A549 (cell line): ENCODE data around the gene ADAMTSL4. TPM values are rescaled to one million over a fixed set of nuclear protein-coding genes. Genes with fewer than 3 reads are reported as not detected.

Experiments used
- ATAC-seq, 2 experiments: fragments of 200-7000 bp in 1 of 2; fragments of >200 bp in 1 of 2; cut with Nextera tagmentation in 1 of 2; cut with Tn5 transposase in 1 of 2; 3 replicates each; pipeline versions ENCODE4 v1.8.0 to v1.9.1; 2018 to 2020; ENCODE audit warnings: mild to moderate bottlenecking in 1 of 2, moderate library complexity in 1 of 2
- CTCF ChIA-PET: fragments of 300-600 bp; sonication (Branson Sonifier 250); formaldehyde crosslinking; extraction: SDS; loops from one replicate; lab custom pipeline; 2021; ENCODE audit warnings: antibody characterized with exemption, inconsistent platforms; lab: Yijun Ruan, JAX
- POLR2A ChIA-PET: fragments of 350-600 bp; formaldehyde crosslinking; extraction: SDS; loops from one replicate; lab custom pipeline; 2021; ENCODE audit warnings: antibody characterized with exemption, inconsistent platforms; lab: Yijun Ruan, JAX
- DNase-seq, 2 experiments: peaks; one replicate each; pipeline versions ENCODE4 v3.0.0 to v3.0.0-alpha.2; 2011 to 2016; ENCODE audit warnings: low read depth in 1 of 2, low spot score in 1 of 2
- FAIRE-seq: peaks from 2 replicates; lab custom pipeline; 2011; peaks lifted over from hg19 to GRCh38; lab: Jason Lieb, UNC
- H3K27ac ChIP-seq, 2 experiments: fragments of >200 bp; sonication (Bioruptor Twin); formaldehyde crosslinking; 3 replicates each; pipeline ENCODE4 v1.5.1; 2016 to 2017
- H3K4me1 ChIP-seq: fragments of >200 bp; sonication (Bioruptor Twin); formaldehyde crosslinking; 3 replicates; pipeline ENCODE4 v1.6.1; 2016
- H3K4me2 ChIP-seq: fragments of >200 bp; sonication (Bioruptor Twin); formaldehyde crosslinking; 3 replicates; pipeline ENCODE4 v1.6.1; 2016
- H3K4me3 ChIP-seq: fragments of >200 bp; sonication (Bioruptor Twin); formaldehyde crosslinking; 3 replicates; pipeline ENCODE4 v1.5.1; 2016
- H3K9me3 ChIP-seq: fragments of >200 bp; sonication (Bioruptor Twin); formaldehyde crosslinking; 3 replicates; pipeline ENCODE4 v1.6.1; 2016
- CBX8 ChIP-seq: fragments of 200-600 bp; sonication (generic); IDR thresholded peaks from 2 replicates; pipeline ENCODE4 v1.6.1; 2016
- CHD2 ChIP-seq: fragments of 150-350 bp; IDR thresholded peaks from 2 replicates; pipeline ENCODE4 v1.6.1; 2014; ENCODE audit warnings: low read length; ENCODE audit not compliant: partially characterized antibody
- EHMT2 ChIP-seq: fragments of 200-600 bp; sonication (generic); IDR thresholded peaks from 2 replicates; pipeline ENCODE4 v1.6.1; 2016; ENCODE audit warnings: antibody characterized with exemption, low read depth, mild to moderate bottlenecking, moderate library complexity
- ESRRA ChIP-seq: fragments of 150-350 bp; IDR thresholded peaks from 2 replicates; pipeline ENCODE4 v1.6.1; 2014; ENCODE audit warnings: mild to moderate bottlenecking, low read length, borderline replicate concordance
- FOSL2 ChIP-seq, 2 experiments: fragments of 450-650 bp in 1 of 2; fragments of >200 bp in 1 of 2; sonication (Bioruptor Twin) in 1 of 2; formaldehyde crosslinking; IDR thresholded peaks; 2 replicates each; pipeline versions ENCODE4 v1.5.0 to v1.6.1; 2016 to 2020; ENCODE audit warnings: mild to moderate bottlenecking in 1 of 2, moderate library complexity in 1 of 2
- KDM1A ChIP-seq: fragments of 200-600 bp; sonication (generic); IDR thresholded peaks from 2 replicates; pipeline ENCODE4 v1.6.1; 2016; ENCODE audit warnings: low read depth, mild to moderate bottlenecking
- POLR2A ChIP-seq: IDR thresholded peaks from 2 replicates; pipeline ENCODE4 v1.6.1; 2012; ENCODE audit warnings: mild to moderate bottlenecking, low read length
- POLR2AphosphoS2 ChIP-seq: conservative IDR thresholded peaks from 2 replicates; pipeline ENCODE4 v1.6.1; 2012; ENCODE audit warnings: low read length, improper control_type of control experiment, inconsistent platforms
- RCOR1 ChIP-seq: fragments of 150-350 bp; IDR thresholded peaks from 2 replicates; pipeline ENCODE4 v1.6.1; 2014; ENCODE audit warnings: antibody characterized with exemption, low read length, low read depth
- RFX5 ChIP-seq: fragments of 450-650 bp; IDR thresholded peaks from 2 replicates; pipeline ENCODE4 v1.7.1; 2014; ENCODE audit warnings: antibody characterized with exemption, mild to moderate bottlenecking, moderate library complexity
- RNF2 ChIP-seq: fragments of 200-600 bp; sonication (generic); IDR thresholded peaks from 2 replicates; pipeline ENCODE4 v1.6.1; 2016; ENCODE audit warnings: low read depth, mild to moderate bottlenecking, antibody characterized with exemption, moderate library complexity, borderline replicate concordance
- TFCP2L1 ChIP-seq: fragments of 250-450 bp; sonication (Bioruptor Pico); IDR thresholded peaks from 2 replicates; pipeline ENCODE4 v1.5.0; 2021; ENCODE audit warnings: mild to moderate bottlenecking
- ZC3H11A ChIP-seq: fragments of 450-650 bp; IDR thresholded peaks from 2 replicates; pipeline ENCODE4 v1.6.1; 2014; ENCODE audit warnings: antibody characterized with exemption, mild to moderate bottlenecking
- ZFP36 ChIP-seq: fragments of 450-650 bp; IDR thresholded peaks from 2 replicates; pipeline ENCODE4 v1.6.1; 2014; ENCODE audit warnings: borderline replicate concordance; ENCODE audit not compliant: partially characterized antibody
- ZNF302 ChIP-seq: fragments of 250-450 bp; sonication (Bioruptor Pico); IDR thresholded peaks from 2 replicates; pipeline ENCODE4 v1.9.0; 2021; ENCODE audit warnings: inconsistent platforms, mild to moderate bottlenecking, moderate library complexity
- ZSCAN20 ChIP-seq: fragments of 250-450 bp; sonication (Bioruptor Pico); IDR thresholded peaks from 2 replicates; pipeline ENCODE4 v1.8.0; 2022; ENCODE audit warnings: mild to moderate bottlenecking, moderate library complexity
- WGBS: methylation state at CpG from one replicate; pipeline ENCODE4 v1.1.6; 2017; ENCODE audit errors: missing lambda C conversion rate; 5-methylcytosine and 5-hydroxymethylcytosine counted together
- polyA plus RNA-seq, 4 experiments: library from polyadenylated mRNA; depleted of rRNA in 3 of 4; stranded (reverse); fragments of >200 nt; fragmentation: RNase III in 1 of 4; extraction: RNeasy Plus Mini Kit Qiagen cat#74134 plus additional on column Dnase treatment in 1 of 4; gene quantifications; 2 replicates in 3 of 4; 3 replicates in 1 of 4; pipeline ENCODE4 v1.2.3, GENCODE V29; 2011 to 2017
- TF ChIP-seq, protein P1 (sequence below): fragments of >200 bp; sonication (Bioruptor Twin); formaldehyde crosslinking; IDR thresholded peaks from 3 replicates; pipeline ENCODE4 v1.5.1; 2016

Gene ADAMTSL4
- polyA plus RNA-seq, 2 of the 4 experiments (the other 2 are of a cell fraction) = 1.3 to 2.0 TPM

DNA sequence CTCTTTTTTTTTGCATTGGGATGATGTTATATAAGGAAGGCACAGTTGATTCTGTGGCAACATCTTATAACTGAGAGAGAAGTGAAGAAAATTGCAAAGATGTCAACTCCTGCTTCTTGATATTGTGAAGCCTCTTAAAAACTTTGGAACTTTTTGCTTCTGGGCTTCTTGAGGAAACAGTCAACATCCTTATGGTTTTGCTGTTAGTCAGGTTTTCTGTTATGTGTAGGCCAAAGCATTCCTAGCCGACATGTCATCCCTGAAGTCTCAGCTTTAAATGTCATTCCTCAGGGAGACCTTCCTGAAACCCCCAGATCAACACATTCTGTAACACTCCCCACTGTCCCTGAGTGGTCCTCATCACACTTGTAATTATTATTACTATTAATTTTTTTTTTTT is 21.0 kb upstream of the ADAMTSL4 start:
- DNase-seq (no peak), ATAC-seq (no peak), FAIRE-seq (no peak)
- peaks cover 16% of the 10 kb centered on the region; the same call in 2 of the 3 replicates for H3K4me1 ChIP-seq
- H3K27ac ChIP-seq = no peak overlapping the region
- no peak overlapping the region for H3K4me3 ChIP-seq
- H3K9me3 ChIP-seq = no peaks in the 10 kb centered on the region
- WGBS = 74% methylated on average over 1 of the region's 1 CpG
- TF ChIP-seq EHMT2 (no peak), ZSCAN20 (no peak), KDM1A (no peak), RFX5 (no peak), CBX8 (no peak), CHD2 (no peak), RCOR1 (no peak), TFCP2L1 (CRISPR knock-in tag) (no peak), ZFP36 (no peak)
- no peak overlapping the region for H3K4me2 ChIP-seq
- CTCF ChIA-PET = interaction anchor here (1.3 to 1.6 kb wide), 3 partner anchors 9 to 65 kb away, joined by 3 to 5 read pairs (median 4); no protein-coding TSS in a partner anchor
- POLR2A ChIA-PET = no interaction called here

DNA sequence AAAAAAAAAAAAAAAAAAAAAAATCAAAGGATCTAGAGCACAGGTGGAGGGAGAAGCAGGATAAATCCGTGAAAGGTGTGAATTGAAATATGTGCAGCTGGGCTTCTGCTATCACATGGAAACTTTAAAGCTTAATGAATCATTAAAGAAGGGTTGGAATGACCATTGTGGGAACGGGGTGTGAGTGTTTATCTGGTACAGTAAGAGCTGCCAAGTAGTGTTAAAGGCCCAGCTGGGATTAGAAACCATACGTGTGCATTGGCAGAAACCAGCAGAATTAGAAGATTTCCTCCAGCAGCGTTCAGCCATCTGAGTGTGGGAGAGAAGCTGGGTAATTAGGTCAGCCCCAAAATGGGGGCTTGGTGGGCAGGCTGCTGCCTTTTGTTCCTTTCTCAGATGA is 20.2 kb upstream of the ADAMTSL4 start:
- Histone ChIP-seq H3K4me1 (peaks cover 16% of the 10 kb centered on the region; the same call in 2 of the 3 replicates), H3K4me2 (no peak overlapping the region), H3K9me3 (no peaks in the 10 kb centered on the region), H3K4me3 (no peak overlapping the region), H3K27ac (peak overlapping the region in 1 of 2 experiments; percentile 37; a peak in 1 of 6 replicates)
- 44% methylated on average over 4 of the region's 4 CpGs for WGBS
- DNase-seq = no peak
- ChIA-PET POLR2A (interaction anchor here (0.6 to 1.1 kb wide), 2 partner anchors 31 to 35 kb away, joined by 3 to 5 read pairs; no protein-coding TSS in a partner anchor), CTCF (interaction anchor here (0.9 to 7.3 kb wide), 6 partner anchors 9 to 99 kb away, joined by 3 to 114 read pairs (median 4); partner anchors contain the start of genes ECM1 and FALEC)
- no peak for ATAC-seq
- TF ChIP-seq ZNF302 (no peak), RCOR1 (no peak), RNF2 (no peak), FOSL2 (IDR thresholded peaks at IDR 0.05) (no peak), FOSL2 (CRISPR knock-in tag; IDR thresholded peaks at IDR 0.05) (no peak), CHD2 (no peak)
- no peak for FAIRE-seq

GRCh38 chr1:150530491-150531159 is 18.6 kb upstream of the ADAMTSL4 start:
- TF ChIP-seq ZC3H11A (no peak), RNF2 (no peak), ESRRA (no peak), POLR2AphosphoS2 (no peak), TFCP2L1 (CRISPR knock-in tag) (no peak), POLR2A (no peak)
- TF ChIP-seq, protein P1, sequence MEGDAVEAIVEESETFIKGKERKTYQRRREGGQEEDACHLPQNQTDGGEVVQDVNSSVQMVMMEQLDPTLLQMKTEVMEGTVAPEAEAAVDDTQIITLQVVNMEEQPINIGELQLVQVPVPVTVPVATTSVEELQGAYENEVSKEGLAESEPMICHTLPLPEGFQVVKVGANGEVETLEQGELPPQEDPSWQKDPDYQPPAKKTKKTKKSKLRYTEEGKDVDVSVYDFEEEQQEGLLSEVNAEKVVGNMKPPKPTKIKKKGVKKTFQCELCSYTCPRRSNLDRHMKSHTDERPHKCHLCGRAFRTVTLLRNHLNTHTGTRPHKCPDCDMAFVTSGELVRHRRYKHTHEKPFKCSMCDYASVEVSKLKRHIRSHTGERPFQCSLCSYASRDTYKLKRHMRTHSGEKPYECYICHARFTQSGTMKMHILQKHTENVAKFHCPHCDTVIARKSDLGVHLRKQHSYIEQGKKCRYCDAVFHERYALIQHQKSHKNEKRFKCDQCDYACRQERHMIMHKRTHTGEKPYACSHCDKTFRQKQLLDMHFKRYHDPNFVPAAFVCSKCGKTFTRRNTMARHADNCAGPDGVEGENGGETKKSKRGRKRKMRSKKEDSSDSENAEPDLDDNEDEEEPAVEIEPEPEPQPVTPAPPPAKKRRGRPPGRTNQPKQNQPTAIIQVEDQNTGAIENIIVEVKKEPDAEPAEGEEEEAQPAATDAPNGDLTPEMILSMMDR = no peak
- TF ChIP-seq, all 56 proteins: peak for 0
- ATAC-seq (no peak), DNase-seq (no peak), FAIRE-seq (no peak)
- no peaks in the 10 kb centered on the region for H3K9me3 ChIP-seq
- ChIA-PET CTCF (interaction anchor here (0.9 to 7.3 kb wide), 10 partner anchors 10 to 275 kb away, joined by 3 to 114 read pairs (median 14); partner anchors contain the start of genes ADAMTSL4, ECM1 and FALEC), POLR2A (interaction anchor here (1.3 kb wide), 1 partner anchor 44 kb away, joined by 4 read pairs; no protein-coding TSS in a partner anchor)
- H3K4me3 ChIP-seq = no peak overlapping the region
- 97% methylated on average over 14 of the region's 14 CpGs for WGBS
- no peak overlapping the region for H3K27ac ChIP-seq
- no peak overlapping the region for H3K4me2 ChIP-seq
- peaks cover 16% of the 10 kb centered on the region; the same call in 2 of the 3 replicates for H3K4me1 ChIP-seq
